NK-92 (cell line): Measurements from ENCODE around the gene CRISP1.
"Not testable (repeated sequence)": the region's sequence is repeated elsewhere in the genome, so short reads cannot be mapped to it uniquely, and the experiment has no call there.

Source experiments
- DNase-seq: peaks from one replicate; lab custom pipeline; 2025; ENCODE audit not compliant: unreplicated experiment; lab: John Stamatoyannopoulos, UW

The CRISP1 gene

GRCh38 chr6:49841424-49841823 lies 24.9 kb downstream of the CRISP1 start:
- no peak for DNase-seq

GRCh38 chr6:49839957-49840356 lies 26.4 kb downstream of the CRISP1 start:
- no peak for DNase-seq

- DNase-seq = no peak
These were observed 27.2 kb downstream of the CRISP1 start for GRCh38 chr6:49839162-49839561.

- no peak for DNase-seq
These were observed 31.2 kb downstream of the CRISP1 start for GRCh38 chr6:49835140-49835539.

- DNase-seq = no peak
These were observed 32.9 kb downstream of the CRISP1 start for GRCh38 chr6:49833386-49833785.

GRCh38 chr6:49826743-49827406 lies 39.5 kb downstream of the CRISP1 start:
- no peak for DNase-seq

GRCh38 chr6:49815166-49815565 lies 51.2 kb downstream of the CRISP1 start:
- DNase-seq = no peak

GRCh38 chr6:49813248-49813647 lies 53.1 kb downstream of the CRISP1 start:
- no peak for DNase-seq

- DNase-seq = no peak
These were observed 60.2 kb downstream of the CRISP1 start for GRCh38 chr6:49806145-49806544.

GRCh38 chr6:49805246-49805645 lies 61.1 kb downstream of the CRISP1 start:
- no peak for DNase-seq

- no peak for DNase-seq
These were observed 64.8 kb downstream of the CRISP1 start for GRCh38 chr6:49801525-49801924.

- DNase-seq = no peak
These were observed 67.2 kb downstream of the CRISP1 start for GRCh38 chr6:49799090-49799489.

- DNase-seq = not testable (repeated sequence)
These were observed 69.4 kb downstream of the CRISP1 start for GRCh38 chr6:49796842-49797455.

- DNase-seq = no peak
These were observed 76.0 kb downstream of the CRISP1 start for GRCh38 chr6:49790341-49790740.

GRCh38 chr6:49787176-49787575 lies 79.2 kb downstream of the CRISP1 start, which contains the start of gene PGK2:
Gene PGK2, minus strand, starts transcription at chr6:49787285. Its CDS starts 98 bp downstream, at chr6:49787187.
- DNase-seq = no peak

- DNase-seq = no peak
These were observed 82.1 kb downstream of the CRISP1 start for GRCh38 chr6:49784272-49784671.
